Stimulated activated CD4-positive, alpha-beta T cell treated with anti-CD3 and anti-CD28 coated beads, Interleukin-4, amount 100 ng/mL, for 4 hours (primary cell): ENCODE data around the gene APBA1.

ENCODE experiments used
- DNase-seq, 2 experiments: peaks; one replicate each; pipeline ENCODE4 v3.0.0-alpha.2; 2020

APBA1 gene

DNA sequence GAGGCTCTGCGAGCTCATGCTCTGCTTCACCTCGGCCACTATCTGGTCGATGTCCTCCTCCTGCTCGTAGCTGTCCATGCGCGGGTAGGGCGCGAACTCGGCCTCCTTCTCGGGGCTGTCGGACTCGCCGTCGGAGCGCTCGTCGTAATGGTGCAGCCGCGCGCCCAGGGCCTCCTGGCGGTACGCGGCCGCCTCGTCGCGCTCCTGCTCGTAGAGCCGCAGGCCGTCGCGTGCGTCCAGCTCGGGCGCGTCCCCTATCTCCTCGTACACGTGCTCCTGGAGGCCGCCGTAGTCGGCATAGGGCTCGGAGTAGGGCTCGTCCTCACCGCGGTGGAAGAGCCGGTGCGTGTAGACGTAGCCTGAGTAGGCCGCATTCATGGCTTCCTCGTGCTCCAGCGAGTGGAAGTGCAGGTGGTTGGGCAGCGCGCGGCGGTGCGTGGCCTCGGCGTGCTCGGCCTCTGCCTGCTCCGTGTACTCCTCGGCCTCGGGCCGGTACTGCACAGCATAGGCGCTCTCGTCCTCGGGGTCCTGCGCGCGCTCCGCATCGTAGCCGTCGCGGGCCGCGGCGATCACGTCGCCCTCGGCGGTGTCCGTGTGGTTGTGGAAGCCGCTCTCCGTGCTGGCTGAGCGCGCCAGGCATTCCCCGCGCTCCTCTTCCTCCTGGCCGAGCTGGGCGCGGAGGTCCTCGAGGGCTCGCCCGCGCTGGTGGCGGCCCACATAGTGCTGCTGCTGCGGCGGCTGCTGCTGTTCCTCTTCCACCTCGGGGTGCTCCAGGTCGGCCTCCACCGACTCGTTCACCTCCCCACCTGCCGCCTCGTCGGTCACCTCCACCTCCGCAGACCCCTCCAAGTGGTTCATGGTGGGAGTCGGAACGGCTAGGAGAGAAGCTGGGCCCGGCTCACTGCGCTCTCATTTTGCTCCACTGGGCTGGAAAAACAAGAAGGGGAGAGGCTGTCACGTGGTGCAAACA lies 155.5 kb downstream of the APBA1 start:
- DNase-seq = no peak

DNA sequence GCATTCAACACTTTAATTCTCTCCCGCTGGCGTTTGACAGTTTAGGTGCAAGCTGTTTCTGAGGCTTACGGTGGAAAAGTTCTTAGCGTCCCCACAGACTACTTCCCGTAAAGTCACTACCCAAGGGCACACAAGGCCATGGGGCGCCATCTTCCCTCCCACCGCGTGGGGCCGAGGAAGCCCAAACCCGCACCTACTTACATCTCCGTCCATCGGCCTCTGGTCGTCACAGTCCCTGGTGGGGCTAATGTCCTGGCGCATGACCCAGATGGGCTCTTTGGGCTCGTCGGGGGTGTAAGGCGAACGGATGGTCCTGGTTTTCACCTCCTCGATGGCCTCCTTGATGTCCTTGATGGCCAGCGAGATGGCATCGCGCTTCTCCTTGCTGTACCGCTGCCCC lies 156.4 kb downstream of the APBA1 start:
- DNase-seq = no peak

DNA sequence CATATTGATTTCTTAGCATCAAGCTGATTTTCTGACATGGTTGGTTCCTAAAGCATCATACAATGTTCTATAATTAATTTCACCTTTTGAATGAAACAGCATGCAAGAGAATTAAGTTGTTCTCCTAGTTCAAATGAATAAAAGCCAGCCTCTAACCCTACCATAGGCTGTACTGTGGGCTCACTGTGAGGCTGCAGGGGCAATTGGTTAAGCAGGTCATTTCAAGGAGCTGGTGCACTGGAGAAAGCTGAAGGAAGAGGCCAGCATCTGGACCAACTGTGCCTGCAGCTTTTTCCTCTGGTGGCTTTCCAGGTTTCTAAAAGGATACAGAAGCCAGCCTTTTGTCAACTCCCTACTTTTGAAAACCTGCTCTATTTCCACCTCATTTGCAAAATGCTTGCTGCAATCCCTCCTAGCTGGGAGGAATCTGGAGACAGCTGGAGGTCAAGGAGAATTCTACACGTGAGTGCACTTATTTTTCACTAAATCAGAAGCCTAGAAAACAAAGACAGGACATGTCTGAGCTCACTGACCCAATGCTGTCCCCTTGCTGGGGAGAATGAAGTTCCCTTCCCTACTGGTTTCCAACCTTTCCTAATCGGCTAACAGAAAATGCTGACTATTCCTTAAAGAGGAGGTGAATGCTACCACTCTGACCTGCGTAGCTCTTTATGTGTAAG lies 158.9 kb downstream of the APBA1 start:
- DNase-seq = no peak

DNA sequence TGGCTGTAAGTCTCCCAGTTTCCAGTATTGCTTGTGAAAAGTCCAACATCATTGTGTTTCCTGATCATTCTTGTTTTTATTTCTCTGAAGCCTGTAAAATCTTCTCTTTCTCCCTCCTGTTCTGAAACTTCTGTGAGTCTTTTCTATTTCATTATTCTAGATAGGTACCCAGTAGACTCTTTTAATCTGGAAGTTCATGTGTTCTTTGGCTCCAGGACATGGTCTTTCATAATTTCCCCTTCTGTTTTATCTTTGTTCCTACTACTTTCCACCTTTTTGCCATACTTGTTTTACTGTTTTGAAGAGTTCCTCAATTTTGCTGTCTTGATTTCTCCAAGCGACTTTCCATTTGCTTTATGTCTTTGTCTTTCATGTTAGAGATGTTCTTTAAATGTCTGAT lies 168.1 kb downstream of the APBA1 start:
- DNase-seq = no peak

DNA sequence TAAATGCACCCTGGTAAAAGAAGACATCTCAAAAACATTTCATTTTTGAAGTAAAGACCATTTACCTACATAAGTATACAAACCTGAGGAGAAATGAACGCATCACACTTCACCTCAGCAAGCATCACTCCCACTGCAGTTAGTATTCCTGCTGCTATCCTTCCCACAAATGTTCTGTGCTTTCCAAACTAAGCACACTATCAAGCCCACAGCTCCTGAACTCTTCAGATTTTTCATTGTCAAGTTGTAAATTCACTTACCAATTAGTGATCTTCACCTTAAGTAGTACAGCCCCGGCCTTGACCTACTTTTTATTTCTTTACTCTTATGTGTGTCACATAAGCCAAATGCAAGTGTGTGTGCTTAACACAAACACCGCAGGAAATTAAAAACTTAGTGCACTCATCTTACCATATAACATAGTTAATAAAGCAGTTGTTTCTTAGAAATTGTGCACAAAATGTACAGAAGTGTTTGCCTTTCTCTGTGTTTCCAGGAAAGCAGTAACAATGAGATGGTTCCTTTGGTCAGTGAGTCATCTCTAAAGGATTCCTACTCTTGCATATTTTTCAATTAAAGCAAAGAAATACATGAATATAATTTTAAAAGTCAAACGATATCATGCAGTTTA lies 169.4 kb downstream of the APBA1 start:
- no peak for DNase-seq

DNA sequence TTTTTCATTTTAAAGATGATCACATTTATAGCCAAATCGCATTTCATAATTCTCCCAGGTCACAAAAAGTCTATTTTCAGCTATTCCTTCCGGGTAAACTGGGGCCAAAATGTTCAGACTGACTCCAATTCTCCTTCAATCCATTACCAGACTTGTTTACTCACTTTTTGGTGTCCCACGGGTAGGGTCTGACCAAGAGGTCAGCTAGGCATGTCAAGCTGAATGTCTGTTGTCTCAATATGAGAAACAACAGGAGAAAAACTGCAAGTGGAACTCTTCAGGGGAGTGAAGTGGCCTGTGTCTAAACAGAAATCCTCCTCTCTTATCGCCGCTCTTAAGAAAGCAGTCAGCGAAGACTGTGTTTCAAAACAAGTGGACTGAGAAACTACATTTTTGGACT lies 171.3 kb downstream of the APBA1 start:
- no peak for DNase-seq

DNA sequence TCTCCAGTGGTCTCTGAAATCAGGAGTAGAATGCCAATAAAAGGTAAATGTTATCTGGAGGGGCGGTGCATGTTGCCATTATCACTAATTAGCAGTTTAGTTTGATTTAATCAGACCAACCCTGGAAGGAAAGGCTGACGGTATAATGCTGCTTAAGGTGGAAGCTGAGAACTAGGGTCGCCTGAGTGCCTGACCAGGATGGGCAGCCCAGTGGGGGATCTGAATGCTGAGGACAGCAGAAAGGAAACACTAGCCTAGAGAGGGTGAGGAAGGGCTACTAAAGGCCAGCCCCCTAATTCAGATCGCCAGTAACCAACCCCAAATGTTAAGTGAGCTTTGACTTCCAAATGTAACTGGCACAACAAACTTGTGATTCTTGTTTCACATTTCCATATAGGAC lies 172.2 kb downstream of the APBA1 start:
- DNase-seq = no peak

DNA sequence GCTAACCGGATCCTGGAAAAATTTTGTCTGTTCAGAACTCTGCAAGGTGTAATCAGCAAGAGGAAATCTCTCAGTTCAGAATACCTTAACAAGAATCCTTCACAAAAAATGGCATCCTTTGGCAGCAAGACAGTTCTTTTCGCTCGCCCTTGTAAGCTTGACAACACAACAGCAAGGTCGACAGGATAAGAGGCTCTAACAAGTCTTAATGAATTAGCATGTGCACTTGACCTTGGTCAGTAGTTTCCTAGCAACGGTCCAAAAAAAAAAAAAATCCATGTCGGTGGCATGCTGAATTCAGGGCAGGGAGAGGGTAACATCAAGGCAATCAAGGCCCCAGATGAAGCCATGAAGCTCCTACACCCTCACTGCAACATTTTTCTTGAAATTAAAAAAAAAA lies 172.8 kb downstream of the APBA1 start:
- no peak for DNase-seq

DNA sequence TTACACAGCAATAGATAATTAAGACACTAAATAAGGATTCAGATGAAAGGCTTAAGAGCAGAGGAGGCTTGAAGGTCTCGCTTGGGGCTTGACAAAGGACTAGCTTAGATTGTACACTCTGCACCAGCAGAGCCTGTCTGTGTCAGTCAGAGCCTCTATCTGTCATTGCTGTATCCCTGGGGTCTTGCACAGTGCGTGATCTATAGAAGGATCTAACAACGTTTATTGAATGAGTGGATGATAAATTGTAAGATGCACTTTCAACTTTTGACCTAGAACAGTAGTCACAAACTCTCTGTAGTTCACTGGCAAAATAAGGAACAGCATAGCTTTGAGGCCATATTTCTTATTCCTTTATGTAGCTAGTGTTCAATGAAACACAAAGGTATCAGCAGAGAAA lies 173.7 kb downstream of the APBA1 start:
- no peak for DNase-seq

DNA sequence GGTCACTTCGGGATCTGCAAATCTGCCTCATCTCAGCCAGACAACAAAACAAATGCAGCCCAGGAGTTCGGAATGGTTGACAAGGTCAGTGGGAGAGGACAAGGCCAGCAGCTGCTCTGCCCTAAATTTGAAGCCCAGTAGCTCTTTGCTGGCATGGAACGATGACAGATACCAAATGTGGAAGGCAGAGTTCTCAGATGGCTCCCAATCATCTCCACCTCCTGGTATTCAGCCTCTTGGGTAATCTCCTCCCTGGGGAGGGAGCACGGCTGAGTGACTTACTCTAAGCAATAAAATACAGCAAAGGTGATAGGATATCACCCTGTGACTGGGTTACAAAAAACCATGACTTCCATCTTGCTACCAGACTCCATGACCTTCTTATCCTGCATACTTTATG lies 174.4 kb downstream of the APBA1 start:
- DNase-seq = no peak

DNA sequence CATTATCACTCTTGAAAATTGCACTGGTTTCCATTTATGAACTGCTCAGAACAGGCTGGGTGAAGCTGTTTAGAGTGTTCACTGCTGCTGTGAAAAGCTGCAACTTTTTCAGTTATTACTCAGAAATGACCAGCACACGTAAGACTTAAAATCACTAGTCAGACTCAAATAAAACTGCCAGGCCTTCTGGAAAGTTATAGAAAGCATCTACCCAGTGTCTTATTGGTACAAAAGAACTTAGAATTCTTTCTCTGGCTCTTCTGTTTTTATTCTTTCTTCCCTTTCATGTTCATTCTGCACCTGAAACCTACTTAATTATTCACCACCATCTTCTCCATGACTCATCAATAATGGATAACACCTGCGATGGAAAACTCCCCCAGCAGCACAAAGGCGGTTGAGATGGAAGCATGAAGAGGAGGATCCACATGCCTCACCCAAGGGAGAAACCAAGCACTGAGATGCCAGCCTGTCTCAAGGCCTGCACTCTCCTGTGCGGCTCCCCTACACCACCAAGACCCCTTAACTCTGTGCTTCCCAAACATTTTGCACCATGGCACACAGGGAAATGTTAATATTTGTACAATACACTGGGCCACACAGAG lies 175.2 kb downstream of the APBA1 start:
- no peak for DNase-seq

DNA sequence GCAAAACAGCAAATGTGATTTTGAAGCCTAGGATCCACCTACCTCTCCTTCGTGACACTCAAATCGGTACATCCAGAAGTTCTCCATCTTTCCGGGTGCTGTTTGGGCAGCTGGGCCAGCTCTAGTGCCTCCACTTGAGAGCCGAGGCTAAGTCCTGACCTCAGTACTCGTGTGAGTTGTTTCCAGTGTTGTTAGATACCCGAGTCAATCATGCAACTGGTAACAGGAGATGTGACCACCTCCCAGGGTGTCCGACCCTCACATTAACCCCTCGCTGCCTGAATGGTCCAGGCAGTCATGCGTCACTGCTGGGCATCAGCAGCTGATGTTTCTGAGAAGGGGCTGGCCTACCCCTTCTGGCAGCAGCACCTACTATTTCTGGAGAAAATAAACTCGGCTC lies 176.9 kb downstream of the APBA1 start:
- no peak for DNase-seq

DNA sequence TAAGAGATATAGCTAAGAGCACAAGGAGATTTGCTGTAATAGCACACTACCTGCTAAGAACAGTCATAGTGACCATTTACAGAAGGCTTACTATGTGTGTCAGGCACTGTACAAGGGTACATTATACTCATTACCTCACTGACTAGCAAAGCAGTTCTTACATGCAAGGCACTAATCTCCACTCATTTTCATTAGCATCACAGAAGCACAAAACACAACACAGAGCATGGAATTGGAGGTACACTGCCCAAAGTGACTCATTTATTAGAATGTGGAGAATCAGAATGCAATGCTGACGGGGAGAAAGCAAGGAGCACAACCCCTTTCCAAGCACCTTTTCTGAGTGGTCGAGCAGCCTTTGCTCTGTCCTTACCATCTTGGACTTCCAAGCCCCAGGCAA lies 177.4 kb downstream of the APBA1 start:
- no peak for DNase-seq

DNA sequence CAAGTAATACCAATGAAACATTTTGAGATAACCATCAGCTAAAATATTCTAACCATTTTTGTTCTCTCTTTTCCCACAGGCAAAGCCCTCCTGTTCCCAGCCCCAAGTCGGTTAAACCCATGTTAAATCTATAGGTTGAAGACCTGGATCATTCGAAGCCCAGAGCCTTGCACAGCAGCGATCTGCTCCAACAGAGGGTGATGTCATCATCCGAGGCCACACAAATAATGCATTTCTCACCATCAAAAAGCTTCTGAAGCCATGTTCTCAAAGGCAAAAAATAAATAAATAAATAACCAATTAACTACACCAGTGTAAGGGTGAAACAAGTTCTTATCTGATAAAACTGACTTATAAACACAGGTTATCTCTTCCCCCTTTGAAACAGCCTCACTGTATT lies 178.0 kb downstream of the APBA1 start:
- DNase-seq = no peak

DNA sequence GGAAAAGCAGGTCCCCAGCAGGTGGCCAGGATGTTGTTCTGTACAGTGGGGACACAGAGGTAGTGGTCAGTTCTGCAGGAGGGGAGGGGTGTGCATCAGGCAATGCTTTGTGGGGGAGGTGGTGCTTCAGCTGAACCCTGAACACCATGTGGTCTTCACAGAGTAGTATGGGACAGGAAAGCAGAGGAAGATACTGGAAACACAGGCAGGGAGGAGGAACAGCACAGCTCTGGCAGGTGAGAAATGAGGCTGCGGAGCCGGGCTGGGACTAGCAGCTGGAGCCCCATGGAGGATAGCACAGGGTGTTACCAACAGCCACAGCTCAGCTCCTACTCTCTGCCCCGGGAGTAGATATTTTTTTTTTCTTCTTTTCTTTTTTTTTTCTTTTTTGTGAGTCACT lies 185.7 kb downstream of the APBA1 start:
- no peak for DNase-seq

DNA sequence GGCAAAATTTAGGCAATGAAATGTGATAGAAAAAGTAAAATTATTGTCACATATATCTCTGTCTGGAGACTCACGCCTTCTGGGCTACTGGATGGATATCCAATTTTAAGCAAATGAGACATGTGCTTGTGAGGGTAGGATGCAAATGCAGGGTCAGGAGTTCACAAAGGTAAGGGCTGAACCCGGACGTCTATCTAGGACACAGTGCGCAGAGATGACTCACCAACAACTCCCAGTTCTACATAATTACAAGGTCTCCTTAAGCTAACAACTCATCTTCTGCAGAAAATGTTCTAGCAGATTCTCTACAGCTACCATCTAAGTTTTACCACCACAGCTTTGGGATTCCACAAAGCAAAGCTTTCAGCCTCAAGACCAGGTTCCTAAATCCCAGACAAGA lies 186.7 kb downstream of the APBA1 start:
- DNase-seq = no peak

DNA sequence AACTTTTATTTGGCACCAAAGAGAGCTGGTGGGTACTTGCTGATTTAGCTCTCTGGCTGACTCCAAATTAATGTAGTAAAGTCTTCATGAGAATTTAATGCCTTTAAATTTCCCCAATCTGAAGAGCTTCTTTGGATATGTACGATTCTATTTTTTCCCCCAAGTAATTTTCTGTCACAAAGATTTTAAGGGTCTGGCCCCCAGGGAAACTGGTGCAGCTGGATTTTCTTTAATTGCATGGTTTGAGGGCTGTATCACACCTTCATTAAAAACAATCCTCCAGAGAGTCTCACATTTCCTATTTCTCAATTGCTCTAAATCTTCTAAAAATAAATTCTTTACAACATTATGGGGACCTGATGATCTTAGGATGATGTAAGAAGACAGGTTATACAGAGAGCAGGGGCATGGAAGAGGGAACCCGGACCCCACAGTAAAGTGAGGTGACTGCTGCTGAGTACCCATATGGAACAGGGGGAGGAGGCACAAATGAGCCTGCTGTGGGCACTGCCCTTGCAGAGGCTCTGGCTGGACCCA lies 188.2 kb downstream of the APBA1 start:
- no peak for DNase-seq

DNA sequence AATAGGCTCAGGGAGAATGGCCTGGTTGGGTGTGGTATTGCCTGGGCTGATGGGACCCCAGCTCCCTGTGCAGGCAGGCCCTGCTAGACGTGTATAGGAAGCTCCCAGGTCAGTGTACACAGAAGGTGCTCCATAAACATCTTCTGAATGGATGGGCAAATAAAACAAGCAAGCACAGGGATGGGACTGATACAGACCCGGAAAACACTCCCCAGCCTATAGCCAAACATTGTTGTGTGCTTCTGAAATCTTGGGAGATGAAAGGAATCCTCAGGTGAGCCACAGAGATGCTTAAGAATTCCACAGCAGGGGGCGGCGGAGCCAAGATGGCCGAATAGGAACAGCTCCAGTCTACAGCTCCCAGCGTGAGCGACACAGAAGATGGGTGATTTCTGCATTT lies 195.4 kb downstream of the APBA1 start:
- DNase-seq = no peak

DNA sequence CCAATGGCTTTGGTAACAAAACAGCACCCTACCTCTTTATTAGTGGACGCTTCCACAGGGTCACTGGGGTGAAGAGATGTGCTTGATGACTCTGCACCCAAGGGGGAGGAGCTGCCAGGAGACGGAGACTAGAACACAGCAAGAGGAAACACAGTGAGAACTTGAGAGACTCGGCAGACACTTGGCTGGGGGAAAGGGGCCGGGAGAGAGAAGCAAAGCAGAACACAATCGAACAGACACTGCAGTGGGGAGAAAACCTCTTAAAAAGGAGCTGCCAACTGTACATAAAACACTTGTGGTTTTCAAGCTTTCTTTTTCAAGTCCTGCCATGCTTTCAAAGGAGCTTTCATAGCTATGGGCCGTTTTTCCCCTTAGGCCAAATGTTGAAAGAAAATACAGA lies 196.2 kb downstream of the APBA1 start:
- no peak for DNase-seq

DNA sequence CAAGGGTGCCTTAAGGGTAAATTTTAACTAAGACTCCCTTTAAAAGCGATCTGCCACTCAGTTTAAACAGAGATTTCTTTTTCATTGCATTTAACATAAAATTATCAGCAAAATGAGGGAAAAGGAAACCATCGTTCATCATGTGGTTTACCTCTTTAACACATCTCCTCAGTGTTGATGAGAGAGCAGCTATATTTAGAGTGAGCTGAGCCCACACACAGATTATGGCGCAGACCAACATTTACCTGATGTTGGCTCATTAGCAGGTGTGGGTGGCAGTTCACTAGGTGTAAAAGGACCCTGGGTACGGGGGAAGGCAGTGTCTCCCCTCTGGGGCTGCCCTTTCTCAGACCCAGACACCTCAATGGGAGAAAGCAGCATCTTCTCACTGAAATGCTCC lies 197.3 kb downstream of the APBA1 start:
- DNase-seq = no peak

DNA sequence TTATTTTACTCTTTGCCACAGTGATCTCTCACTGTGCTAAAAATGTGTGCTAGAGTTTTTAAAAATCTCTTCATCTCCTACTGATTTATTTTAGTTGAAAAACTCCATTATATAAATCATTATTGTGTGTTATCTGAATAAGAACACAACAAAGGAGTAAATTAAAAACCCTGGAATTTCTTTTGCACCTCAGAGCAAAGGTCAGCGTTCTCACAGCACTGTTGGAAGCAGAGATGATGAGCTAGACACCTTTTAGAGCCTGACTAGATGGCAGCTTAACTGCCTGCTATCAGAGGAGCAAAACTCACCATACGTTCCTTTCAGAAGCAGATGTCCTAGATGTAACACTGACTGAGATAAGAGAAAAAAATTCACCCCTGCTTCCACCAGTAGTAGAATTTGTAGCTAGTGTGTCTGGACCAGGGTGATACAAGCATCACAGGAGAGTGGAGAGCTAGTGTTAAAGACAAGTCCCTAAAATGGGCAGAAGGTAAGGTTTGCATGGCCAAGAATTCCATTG lies 200.0 kb downstream of the APBA1 start:
- DNase-seq = no peak

DNA sequence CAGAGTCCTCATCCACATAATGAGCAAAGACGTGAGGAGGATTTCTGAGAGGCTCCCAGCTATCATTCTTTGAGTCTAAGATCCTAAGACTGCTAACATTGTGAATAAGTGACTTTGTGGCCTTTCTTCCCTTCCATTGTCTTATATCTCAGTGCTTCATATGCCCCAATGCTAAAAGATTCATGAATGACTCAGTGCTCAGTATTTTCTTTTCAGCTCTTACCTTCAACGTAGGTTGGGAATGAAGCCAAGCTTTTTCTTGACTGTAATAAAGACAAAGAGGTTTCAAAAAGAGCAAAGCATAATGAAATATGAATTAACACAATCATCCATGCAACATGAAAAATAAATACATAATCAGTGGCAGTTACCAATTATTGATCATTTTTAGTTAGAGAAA lies 200.7 kb downstream of the APBA1 start:
- DNase-seq = no peak
